Lung (tissue), 12 donors: ENCODE data around the gene SNX1. TPM values are rescaled to one million over a fixed set of nuclear protein-coding genes. Genes with fewer than 3 reads are reported as not detected.
"Not testable (repeated sequence)": the region's sequence is repeated elsewhere in the genome, so short reads cannot be mapped to it uniquely, and the experiment has no call there.

Experiments
- ATAC-seq: fragments of 200-7000 bp; cut with Tn5 transposase; one replicate; pipeline ENCODE4 v1.9.1; 2020; ENCODE audit warnings: moderate number of reproducible peaks; ENCODE audit not compliant: insufficient read depth, low FRiP score
- DNase-seq, 3 donors: peaks; one replicate each; pipeline ENCODE4 v3.0.0-alpha.2; 2013 to 2017
- H3K27ac ChIP-seq, 2 donors: one replicate each; pipeline ENCODE4 v1.5.1; 2013; ENCODE audit warnings: mild to moderate bottlenecking in 2 of 2, moderate library complexity in 2 of 2, control low read depth in 1 of 2, inconsistent platforms in 1 of 2, low read depth in 1 of 2, low read length in 1 of 2
- H3K27me3 ChIP-seq, 3 donors: one replicate each; pipeline ENCODE4 v1.5.1; 2013; ENCODE audit warnings: low read length in 2 of 3; ENCODE audit not compliant: control insufficient read depth in 3 of 3, insufficient read depth in 3 of 3
- H3K36me3 ChIP-seq, 4 donors: one replicate each; pipeline ENCODE4 v1.5.1; 2013; ENCODE audit warnings: low read length in 4 of 4, mild to moderate bottlenecking in 1 of 4, moderate library complexity in 1 of 4; ENCODE audit not compliant: control insufficient read depth in 4 of 4, insufficient read depth in 4 of 4
- H3K4me1 ChIP-seq, 5 donors: one replicate each; pipeline ENCODE4 v1.5.1; 2013; ENCODE audit warnings: low read length in 5 of 5, mild to moderate bottlenecking in 2 of 5, moderate library complexity in 1 of 5; ENCODE audit not compliant: control insufficient read depth in 5 of 5, insufficient read depth in 5 of 5
- H3K4me3 ChIP-seq: one replicate; pipeline ENCODE4 v1.5.1; 2013; ENCODE audit warnings: mild to moderate bottlenecking, control low read depth, moderate library complexity
- H3K9ac ChIP-seq, 2 donors: one replicate each; pipeline ENCODE4 v1.5.1; 2013; ENCODE audit warnings: low read length in 2 of 2, control low read depth in 1 of 2; ENCODE audit not compliant: insufficient read depth in 1 of 2
- H3K9me3 ChIP-seq, 4 donors: one replicate each; pipeline ENCODE4 v1.5.1; 2013; ENCODE audit warnings: low read length in 3 of 4, mild to moderate bottlenecking in 1 of 4, moderate library complexity in 1 of 4; ENCODE audit not compliant: control insufficient read depth in 4 of 4, insufficient read depth in 3 of 4
- WGBS, 2 donors: extraction: QIAGEN DNeasy Blood & Tissue Kit; methylation state at CpG; one replicate each; pipeline ENCODE4 v1.1.7; 2013; 5-methylcytosine and 5-hydroxymethylcytosine counted together
- polyA plus RNA-seq, 2 donors: library from polyadenylated mRNA; stranded (reverse); fragments of 200-250 nt; gene quantifications; one replicate each; pipeline ENCODE4 v1.2.1, GENCODE V29; 2013
- total RNA-seq, 2 donors: library from RNA; depleted of rRNA in 1 of 2; stranded (reverse); fragments of >200 nt in 1 of 2; gene quantifications; one replicate each; pipeline ENCODE4 v1.2.1, GENCODE V29; 2014 to 2021
- TF ChIP-seq, protein P1 (sequence below): IDR thresholded peaks from 2 replicates; pipeline ENCODE4 v1.5.1; 2012; ENCODE audit warnings: mild to moderate bottlenecking; ENCODE audit errors: control extremely low read depth, extremely low read depth
- donor health status: control.
- donor health status: control.
- donor health status: Bipolar disorder and iron deficiency.
- donor health status: healthy.
- donor health status: DM: yes; HTN: yes; CAD: no.

Gene SNX1
- total and polyA plus RNA-seq, 4 donors = 70.6 to 169 (median 109) TPM

DNA sequence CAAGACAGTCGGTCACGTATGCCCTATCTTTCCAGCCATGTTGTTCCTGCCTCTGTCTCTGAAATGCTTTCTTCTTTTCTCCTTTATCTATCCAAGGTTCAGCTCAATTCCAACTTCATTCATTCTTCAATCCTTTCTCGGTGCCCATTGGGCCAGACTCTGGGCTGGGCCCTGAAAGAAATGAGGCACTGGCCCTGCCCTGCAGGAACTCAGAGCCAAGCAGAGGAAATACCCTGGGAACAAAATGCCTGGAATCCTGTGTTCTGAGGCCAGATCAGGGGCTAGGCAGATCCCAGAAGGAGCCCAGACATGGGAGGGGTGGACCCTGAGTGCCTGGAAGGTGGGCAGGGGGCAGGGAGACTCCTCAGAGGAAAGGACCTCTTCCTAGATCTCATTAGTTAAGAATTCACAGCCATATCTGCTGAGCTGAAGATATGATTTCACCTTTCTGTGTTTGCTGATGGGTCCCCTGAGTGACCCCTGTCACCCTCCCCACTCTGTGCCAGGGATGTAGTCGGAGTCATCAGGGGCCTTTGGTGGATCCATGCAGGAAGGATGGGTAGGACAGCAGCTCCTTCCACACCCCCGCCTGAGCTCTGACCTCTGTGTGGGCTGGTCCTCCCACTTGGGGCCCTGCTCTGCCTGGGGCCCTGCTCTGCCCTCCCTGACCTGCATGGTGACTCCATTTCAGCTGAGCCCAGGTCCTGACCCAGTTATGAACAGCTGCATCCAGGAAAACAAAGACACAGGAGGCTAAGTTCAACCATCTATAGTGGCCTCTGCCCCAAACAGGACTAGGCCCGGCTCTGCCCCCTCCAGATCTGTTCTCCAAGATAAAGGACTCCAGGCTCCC, 44.1 kb upstream of the SNX1 start:
- TF ChIP-seq, protein P1, sequence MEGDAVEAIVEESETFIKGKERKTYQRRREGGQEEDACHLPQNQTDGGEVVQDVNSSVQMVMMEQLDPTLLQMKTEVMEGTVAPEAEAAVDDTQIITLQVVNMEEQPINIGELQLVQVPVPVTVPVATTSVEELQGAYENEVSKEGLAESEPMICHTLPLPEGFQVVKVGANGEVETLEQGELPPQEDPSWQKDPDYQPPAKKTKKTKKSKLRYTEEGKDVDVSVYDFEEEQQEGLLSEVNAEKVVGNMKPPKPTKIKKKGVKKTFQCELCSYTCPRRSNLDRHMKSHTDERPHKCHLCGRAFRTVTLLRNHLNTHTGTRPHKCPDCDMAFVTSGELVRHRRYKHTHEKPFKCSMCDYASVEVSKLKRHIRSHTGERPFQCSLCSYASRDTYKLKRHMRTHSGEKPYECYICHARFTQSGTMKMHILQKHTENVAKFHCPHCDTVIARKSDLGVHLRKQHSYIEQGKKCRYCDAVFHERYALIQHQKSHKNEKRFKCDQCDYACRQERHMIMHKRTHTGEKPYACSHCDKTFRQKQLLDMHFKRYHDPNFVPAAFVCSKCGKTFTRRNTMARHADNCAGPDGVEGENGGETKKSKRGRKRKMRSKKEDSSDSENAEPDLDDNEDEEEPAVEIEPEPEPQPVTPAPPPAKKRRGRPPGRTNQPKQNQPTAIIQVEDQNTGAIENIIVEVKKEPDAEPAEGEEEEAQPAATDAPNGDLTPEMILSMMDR = no peak
- no peaks in the 10 kb centered on the region for H3K9me3 ChIP-seq
- no peaks in the 10 kb centered on the region for H3K27me3 ChIP-seq
- peaks cover 0 to 12% (median 7%) of the 10 kb centered on the region in 5 donors for H3K4me1 ChIP-seq
- no peak for ATAC-seq
- H3K9ac ChIP-seq = no peak overlapping the region
- H3K36me3 ChIP-seq = no peaks in the 10 kb centered on the region
- WGBS, 2 donors = 80 to 97% methylated on average over 5 to 6 of the region's 6 CpGs
- H3K27ac ChIP-seq = no peak overlapping the region
- H3K4me3 ChIP-seq = no peak overlapping the region
- DNase-seq = no peak

DNA sequence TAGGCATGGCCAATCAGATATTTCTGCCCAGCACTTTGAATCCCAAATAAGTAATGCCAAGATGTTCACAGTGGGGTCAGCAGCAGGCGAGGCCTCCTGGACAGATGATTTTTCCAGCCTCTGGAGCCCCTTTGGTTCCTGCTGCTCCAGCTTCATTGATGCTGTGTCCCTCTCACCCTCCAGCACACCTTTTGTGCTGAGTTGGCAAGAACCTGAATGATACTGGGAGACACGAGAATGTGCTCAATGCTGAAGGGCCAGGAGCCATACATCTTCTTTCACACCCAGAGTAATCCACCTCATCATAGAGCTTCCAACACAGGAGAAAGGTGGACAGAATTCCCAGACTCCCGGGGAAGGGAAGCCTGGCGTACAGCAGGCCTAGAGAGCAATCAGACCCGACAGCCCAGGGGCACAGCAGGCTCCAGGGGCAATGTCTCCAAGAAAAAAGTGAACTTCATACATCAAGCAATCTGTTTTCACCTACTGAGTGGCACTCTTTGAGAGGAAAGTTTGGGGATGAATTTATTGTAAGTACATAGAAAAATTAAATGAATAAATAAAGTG, 42.8 kb upstream of the SNX1 start:
- Histone ChIP-seq H3K27ac (no peak overlapping the region), H3K9me3 (no peaks in the 10 kb centered on the region), H3K36me3 (no peaks in the 10 kb centered on the region), H3K27me3 (no peaks in the 10 kb centered on the region), H3K9ac (no peak overlapping the region), H3K4me1 (peaks cover 0 to 12% (median 0%) of the 10 kb centered on the region in 5 donors), H3K4me3 (no peak overlapping the region)
- ATAC-seq = no peak
- DNase-seq = no peak
- 93 to 97% methylated on average over 5 of the region's 5 CpGs for WGBS, 2 donors
- TF ChIP-seq, protein P1 = no peak

DNA sequence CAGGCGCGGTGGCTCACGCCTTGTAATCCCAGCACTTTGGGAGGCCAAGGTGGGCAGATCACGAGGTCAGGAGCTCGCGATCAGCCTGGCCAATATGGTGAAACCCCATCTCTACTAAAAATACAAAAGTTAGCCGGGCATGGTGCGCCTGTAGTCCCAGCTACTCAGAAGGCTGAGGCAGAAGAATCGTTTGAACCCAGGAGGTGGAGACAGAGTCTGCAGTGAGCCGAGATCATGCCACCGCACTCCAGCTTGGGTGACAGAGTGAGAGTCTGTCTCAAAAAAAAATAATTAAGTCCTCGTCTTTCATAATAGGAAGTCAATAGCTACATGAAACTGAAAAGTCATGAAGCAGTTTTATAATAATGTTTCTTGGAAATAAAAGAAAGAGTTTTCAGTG, 42.1 kb upstream of the SNX1 start:
- not testable (repeated sequence) for H3K9ac ChIP-seq, DNase-seq, H3K36me3 ChIP-seq, H3K4me3 ChIP-seq, ATAC-seq, H3K27ac ChIP-seq, H3K27me3 ChIP-seq, H3K9me3 ChIP-seq
- 77 to 89% methylated on average over 12 of the region's 12 CpGs for WGBS, 2 donors
- peaks cover 0 to 12% (median 0%) of the 10 kb centered on the region in 5 donors for H3K4me1 ChIP-seq

DNA sequence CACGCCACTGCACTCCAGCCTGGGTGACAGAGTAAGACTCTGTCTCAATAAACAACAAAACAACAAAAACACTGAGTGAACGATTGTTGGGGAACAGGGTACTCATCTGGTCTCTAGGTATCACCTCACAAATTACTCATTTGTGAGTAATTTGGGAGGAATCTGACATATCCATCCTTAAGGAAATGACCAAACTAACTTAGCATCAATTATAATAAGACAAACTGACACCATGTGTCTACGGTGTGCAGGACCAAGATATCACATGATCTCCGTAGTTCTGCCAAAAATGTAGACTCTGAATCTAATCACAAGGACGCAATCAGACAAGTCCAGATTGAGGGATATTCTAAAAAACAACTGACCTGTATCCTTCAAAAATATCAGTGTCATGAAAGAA, 37.5 kb upstream of the SNX1 start:
- TF ChIP-seq, protein P1 = no peak
- H3K4me3 ChIP-seq = no peak overlapping the region
- no peaks in the 10 kb centered on the region for H3K9me3 ChIP-seq
- H3K27me3 ChIP-seq = no peaks in the 10 kb centered on the region
- H3K36me3 ChIP-seq = no peaks in the 10 kb centered on the region
- ATAC-seq (no peak), DNase-seq (no peak)
- WGBS, 2 donors = 84 to 92% methylated on average over 5 of the region's 5 CpGs
- no peaks in the 10 kb centered on the region for H3K4me1 ChIP-seq
- no peak overlapping the region for H3K27ac ChIP-seq
- no peak overlapping the region for H3K9ac ChIP-seq

DNA sequence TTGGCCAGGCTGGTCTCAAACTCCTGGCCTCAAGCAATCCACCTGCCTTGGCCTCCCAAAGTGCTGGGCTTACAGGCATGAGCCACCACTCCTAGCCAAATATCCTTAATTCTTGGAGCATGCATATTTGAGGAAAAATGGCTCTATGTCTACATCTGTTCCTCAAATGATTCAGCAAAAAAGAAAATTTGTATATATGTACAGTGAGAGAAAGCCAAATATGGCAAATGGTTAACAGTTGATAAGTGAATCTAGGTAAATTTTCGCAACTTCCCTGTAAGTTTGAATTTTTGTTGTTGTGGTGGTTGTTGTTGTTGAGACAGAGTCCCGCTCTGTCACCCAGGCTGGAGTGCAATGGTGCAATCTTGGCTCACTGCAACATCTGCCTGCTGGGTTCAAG, 36.7 kb upstream of the SNX1 start:
- ATAC-seq = not testable (repeated sequence)
- WGBS, 2 donors = 37 to 80% methylated on average over 2 of the region's 2 CpGs

More for the DNA sequence above, 36.7 kb upstream of the SNX1 start:
- H3K27ac ChIP-seq, H3K9ac ChIP-seq, H3K27me3 ChIP-seq, H3K36me3 ChIP-seq, H3K9me3 ChIP-seq, H3K4me3 ChIP-seq, DNase-seq, H3K4me1 ChIP-seq: not testable (repeated sequence)
